ENCODE results near the gene TUBA1C. TPM values are rescaled to one million over a fixed set of nuclear protein-coding genes. Genes with fewer than 3 reads are reported as not detected.

The TUBA1C gene
- total RNA-seq, 4 donors from 2014 or later: 67.8 to 649 (median 241) TPM

GRCh38 chr12:49322708-49323523, 58.0 kb downstream of the TUBA1C start, which contains the start of gene TROAP:
Gene TROAP, plus strand, starts transcription at chr12:49323255. Its CDS starts 354 bp downstream, at chr12:49323609.
- DNase-seq (ENCODE audit: low spot score) (peak; percentile 88), ATAC-seq (ENCODE audit: low FRiP score) (peak; percentile 100)
- TF ChIP-seq CTCF (IDR thresholded peaks at IDR 0.05): no peak

GRCh38 chr12:49323524-49324097, 58.7 kb downstream of the TUBA1C start:
- ATAC-seq (ENCODE audit: low FRiP score) (no peak), DNase-seq (ENCODE audit: low spot score) (no peak)
- TF ChIP-seq CTCF (IDR thresholded peaks at IDR 0.05): no peak

Other genes with a start within 250 kb of the TUBA1C start
- gene PRKAG1, start 246.3 kb upstream of the TUBA1C start, total RNA-seq: 10 to 100 TPM; 40.0 to 64.2 (median 54.4) TPM
- gene KMT2D, start 204.3 kb upstream of the TUBA1C start, total RNA-seq: 10 to 100 TPM; 31.2 to 87.0 (median 49.0) TPM
- gene RHEBL1, start 195.1 kb upstream of the TUBA1C start, total RNA-seq: under 1 TPM in 1 of 4 donors, not detected in 3; 0.96 TPM
- gene DHH, start 170.3 kb upstream of the TUBA1C start, total RNA-seq: 1 to 10 TPM in 2 of 4 donors, under 1 TPM in 2; 0.72 to 2.0 (median 1.3) TPM
- gene LMBR1L, start 154.2 kb upstream of the TUBA1C start, total RNA-seq: 10 to 100 TPM; 23.2 to 68.4 (median 37.8) TPM
- gene TUBA1B, start 133.7 kb upstream of the TUBA1C start, total RNA-seq: 1,000 to 10,000 TPM in 1 of 4 donors, 100 to 1,000 TPM in 3; 608 to 1,018 (median 745) TPM
- gene TUBA1A, start 76.0 kb upstream of the TUBA1C start, total RNA-seq: 100 to 1,000 TPM; 145 to 210 (median 159) TPM
- 1 to 10 TPM; 1.3 to 4.4 (median 2.7) TPM for gene PRPH, start 30.1 kb downstream of the TUBA1C start, total RNA-seq
- gene TROAP, start 58.2 kb downstream of the TUBA1C start, total RNA-seq: 1 to 10 TPM in 1 of 4 donors, under 1 TPM in 1, not detected in 2; 0.37 to 1.6 TPM
- 1 to 10 TPM in 1 of 4 donors, under 1 TPM in 1, not detected in 2; 0.65 to 1.1 TPM for gene C1QL4, start 72.1 kb downstream of the TUBA1C start, total RNA-seq
- gene DNAJC22, start 81.8 kb downstream of the TUBA1C start, total RNA-seq: 1 to 10 TPM in 3 of 4 donors, not detected in 1; 1.8 to 9.2 (median 3.0) TPM
- gene SPATS2, start 102.4 kb downstream of the TUBA1C start, total RNA-seq: 10 to 100 TPM in 2 of 4 donors, 1 to 10 TPM in 2; 8.0 to 16.2 (median 9.7) TPM